Ovary (tissue), 9 donors: Measurements from ENCODE around the gene TRIM33. TPM values are rescaled to one million over a fixed set of nuclear protein-coding genes. Genes with fewer than 3 reads are reported as not detected.
"Not testable (repeated sequence)": the region's sequence is repeated elsewhere in the genome, so short reads cannot be mapped to it uniquely, and the experiment has no call there.

Experiments
- DNase-seq, 5 donors: peaks; one replicate each; pipeline ENCODE4 v3.0.0-alpha.2; 2019 to 2020
- H3K27ac ChIP-seq, 2 donors: fragments of 200-600 bp; one replicate each; pipeline versions ENCODE4 v1.5.1 to v1.8.0; 2019 to 2022
- H3K27me3 ChIP-seq: fragments of 200-600 bp; one replicate; pipeline ENCODE4 v1.8.0; 2022
- H3K36me3 ChIP-seq: fragments of 200-600 bp; sonication (generic); one replicate; pipeline ENCODE4 v1.5.1; 2019
- H3K4me1 ChIP-seq: one replicate; pipeline ENCODE4 v1.8.1; 2013; ENCODE audit warnings: mild to moderate bottlenecking, moderate library complexity; ENCODE audit not compliant: insufficient read depth
- H3K4me3 ChIP-seq: fragments of 200-600 bp; sonication (generic); one replicate; pipeline ENCODE4 v1.5.1; 2017
- H3K9me3 ChIP-seq, 2 donors: fragments of 200-600 bp in 1 of 2; sonication (generic) in 1 of 2; one replicate each; pipeline versions ENCODE4 v1.5.1 to v1.8.1; 2013 to 2019; ENCODE audit warnings: mild to moderate bottlenecking in 1 of 2, moderate library complexity in 1 of 2
- CTCF ChIP-seq, 3 donors: fragments of 450-650 bp in 2 of 3; fragments of 200-600 bp in 1 of 3; IDR thresholded peaks; one replicate each; pipeline versions ENCODE4 v1.5.1 to v1.8.0; 2016 to 2022; ENCODE audit warnings: antibody characterized with exemption in 3 of 3, mild to moderate bottlenecking in 1 of 3
- EP300 ChIP-seq: sonication (generic); formaldehyde crosslinking; IDR thresholded peaks from one replicate; pipeline ENCODE4 v1.6.1; 2017; ENCODE audit warnings: antibody characterized with exemption
- POLR2A ChIP-seq: fragments of 450-650 bp; IDR thresholded peaks from one replicate; pipeline ENCODE4 v1.6.1; 2017; ENCODE audit warnings: antibody characterized with exemption, mild to moderate bottlenecking, moderate library complexity
- WGBS, 3 donors: extraction: QIAGEN DNeasy Blood & Tissue Kit in 1 of 3; methylation state at CpG; one replicate each; pipeline versions ENCODE4 v1.1.5 to v1.1.7; 2013 to 2017; 5-methylcytosine and 5-hydroxymethylcytosine counted together
- intact Hi-C, 4 donors: fragments of 100-400 bp; cut with DNase I; formaldehyde crosslinking; loops; one replicate each; pipeline versions ENCODE4 v1.11.0 to v1.15.1; 2022 to 2023
- polyA plus RNA-seq, 2 donors: library from polyadenylated mRNA; stranded (reverse); fragments of 200-250 nt in 1 of 2; fragments of 350-450 nt in 1 of 2; fragmentation: Illumina TruSeq in 1 of 2; extraction: RNeasy Lipid Tissue Mini Kit (QIAGEN cat#74804) in 1 of 2; gene quantifications; one replicate each; pipeline ENCODE4 v1.2.3, GENCODE V29; 2013 to 2014
- total RNA-seq, 7 donors: library from RNA; depleted of rRNA in 2 of 7; stranded (reverse); fragments of >200 nt in 2 of 7; fragmentation: NEBNext Ultra II Directional in 3 of 7; extraction: Animal tissue kit (Norgen Biotek cat#: 25700) in 3 of 7; gene quantifications; one replicate each; pipeline versions ENCODE4 v1.1.0 to v1.2.4, GENCODE V29; 2016 to 2023
- donor health status: DM: no; HTN: no; CAD: no; lungs with moderate emphysema.
- donor health status: DM: no; HTN: no; CAD: no.
- donor health status: Bipolar disorder and iron deficiency.
- donor health status: DM: yes; HTN: yes; CAD: no.
- donor health status: DM: no; HTN: no; CAD: no.
- donor health status: DM: yes; HTN: yes; CAD: no.

TRIM33 gene
- total and polyA plus RNA-seq, 9 donors, result 11.1 to 49.6 (median 38.3) TPM

DNA sequence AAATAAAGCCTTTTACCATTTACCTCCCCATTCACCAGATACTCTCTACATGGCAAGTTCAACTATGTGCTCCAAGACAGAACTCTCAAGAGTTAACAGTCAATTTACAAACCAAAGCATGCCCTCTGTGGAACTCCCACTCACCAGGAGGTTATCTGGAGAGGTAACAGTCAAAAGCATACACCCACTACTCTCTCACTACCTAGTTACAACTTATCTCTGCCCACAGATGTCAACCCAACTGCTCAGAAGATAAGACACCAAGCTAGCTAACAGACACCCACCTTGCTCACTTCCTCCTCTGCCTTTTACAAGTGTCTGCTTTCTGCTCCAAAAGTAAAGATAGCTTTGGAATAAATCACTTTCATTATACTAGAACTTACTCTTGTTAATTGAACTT is 131.0 kb downstream of the TRIM33 start:
- H3K9me3 ChIP-seq, result peaks cover 0 to 4% of the 10 kb centered on the region in 2 donors
- intact Hi-C loops, result no loop called here

DNA sequence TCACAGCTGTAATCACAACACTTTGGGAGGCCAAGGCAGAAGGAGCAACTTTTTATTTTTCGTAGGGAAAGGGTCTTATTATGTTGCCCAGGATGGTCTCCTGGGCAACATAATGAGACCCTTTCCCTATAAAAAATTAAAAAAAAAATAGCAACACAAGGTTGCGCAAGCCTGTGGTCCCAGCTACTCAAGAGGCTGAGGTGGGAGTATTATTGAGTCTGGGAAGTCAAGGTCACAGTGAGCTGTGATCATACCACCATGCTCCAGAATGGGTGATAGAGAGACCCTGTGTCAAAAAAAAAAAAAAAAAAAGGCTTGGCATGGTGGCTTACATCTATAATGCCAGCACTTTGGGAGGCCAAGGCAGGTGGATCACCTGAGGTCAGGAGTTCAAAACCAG is 131.6 kb downstream of the TRIM33 start:
- Histone ChIP-seq H3K27me3 (no peaks in the 10 kb centered on the region), H3K4me3 (no peak overlapping the region), H3K27ac (no peak overlapping the region), H3K9me3 (peaks cover 0 to 4% of the 10 kb centered on the region in 2 donors), H3K36me3 (no peaks in the 10 kb centered on the region), H3K4me1 (no peaks in the 10 kb centered on the region)
- intact Hi-C loops, result no loop called here
- TF ChIP-seq EP300 (no peak), POLR2A (no peak), CTCF (IDR thresholded peaks at IDR 0.05) (no peak)
- DNase-seq, result no peak
- WGBS, 3 donors, result 78 to 91% (median 91%) methylated on average over 2 of the region's 2 CpGs

More for the DNA sequence above, 131.0 kb downstream of the TRIM33 start:
- no peaks in the 10 kb centered on the region for H3K4me1 ChIP-seq
- TF ChIP-seq POLR2A (no peak), EP300 (no peak), CTCF (IDR thresholded peaks at IDR 0.05) (no peak)
- H3K36me3 ChIP-seq, result no peaks in the 10 kb centered on the region
- no peaks in the 10 kb centered on the region for H3K27me3 ChIP-seq
- H3K27ac ChIP-seq, result no peak overlapping the region
- DNase-seq, result no peak
- H3K4me3 ChIP-seq, result no peak overlapping the region

GRCh38 chr1:114377356-114377755 is 133.6 kb downstream of the TRIM33 start:
- intact Hi-C loops, result no loop called here
- TF ChIP-seq EP300 (no peak), CTCF (IDR thresholded peaks at IDR 0.05) (no peak), POLR2A (no peak)
- peaks cover 0 to 4% of the 10 kb centered on the region in 2 donors for H3K9me3 ChIP-seq
- H3K4me3 ChIP-seq, result no peak overlapping the region
- no peaks in the 10 kb centered on the region for H3K4me1 ChIP-seq
- H3K27ac ChIP-seq, result no peak overlapping the region
- no peak for DNase-seq
- H3K36me3 ChIP-seq, result no peaks in the 10 kb centered on the region
- no peaks in the 10 kb centered on the region for H3K27me3 ChIP-seq

DNA sequence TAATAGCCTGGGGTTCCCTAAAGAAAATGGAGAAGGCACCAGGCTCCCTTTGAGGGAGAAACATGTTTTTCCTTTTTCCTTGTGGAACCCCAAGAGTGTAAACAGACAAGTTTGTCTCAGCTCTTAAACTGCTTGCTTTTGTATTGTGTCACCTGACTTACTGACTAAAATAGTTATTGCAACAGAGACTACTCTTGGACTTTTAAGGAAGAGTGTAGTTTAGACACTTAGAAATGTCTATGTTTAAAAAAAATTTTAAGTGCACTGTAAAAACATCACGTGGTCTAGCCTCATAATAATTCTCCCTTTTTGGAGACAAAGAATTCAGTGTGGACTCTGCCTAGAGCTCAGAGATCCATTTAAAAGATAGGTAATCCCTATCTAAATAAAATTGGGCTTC is 141.1 kb downstream of the TRIM33 start:
- Histone ChIP-seq H3K4me1 (no peaks in the 10 kb centered on the region), H3K36me3 (no peaks in the 10 kb centered on the region), H3K27ac (no peak overlapping the region), H3K4me3 (no peak overlapping the region), H3K27me3 (no peaks in the 10 kb centered on the region), H3K9me3 (no peaks in the 10 kb centered on the region)
- 7 to 14% (median 13%) methylated on average over 1 of the region's 1 CpG for WGBS, 3 donors
- no peak for DNase-seq
- intact Hi-C loops, result no loop called here
- TF ChIP-seq CTCF (IDR thresholded peaks at IDR 0.05) (no peak), EP300 (no peak), POLR2A (no peak)

- DNase-seq, intact Hi-C loops, H3K36me3 ChIP-seq, H3K4me1 ChIP-seq, H3K27ac ChIP-seq, H3K27me3 ChIP-seq, H3K4me3 ChIP-seq, H3K9me3 ChIP-seq: not testable (repeated sequence)
- 77 to 82% (median 78%) methylated on average over 5 of the region's 5 CpGs for WGBS, 3 donors
Measured at GRCh38 chr1:114369266-114369919, 141.6 kb downstream of the TRIM33 start.
